ENCODE results near the gene SUPT7L.
A peak's percentile ranks its signal among the peaks of the same experiment; 100 is the strongest.

Gene SUPT7L

DNA sequence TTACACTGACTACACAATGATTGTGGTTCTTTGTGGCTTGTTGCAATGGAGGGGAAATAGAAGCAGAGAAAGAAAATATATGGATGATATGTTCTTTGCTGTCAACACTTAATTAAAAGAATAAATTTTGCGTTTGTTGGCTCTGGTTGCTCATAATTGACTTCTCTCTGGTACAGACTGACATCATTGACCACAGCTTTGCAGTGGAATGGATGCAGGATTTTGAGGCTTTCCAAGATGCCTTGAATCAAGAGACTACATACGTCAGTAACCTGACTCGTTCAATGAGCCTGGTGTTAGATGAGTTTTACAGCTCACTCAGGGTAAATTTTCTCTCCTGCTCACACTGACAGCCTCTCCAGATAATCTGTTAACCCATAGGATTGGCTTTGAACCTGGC is 24.7 kb downstream of the SUPT7L start:
- peak; percentile 48 for ATAC-seq
- TF ChIP-seq, protein P1, sequence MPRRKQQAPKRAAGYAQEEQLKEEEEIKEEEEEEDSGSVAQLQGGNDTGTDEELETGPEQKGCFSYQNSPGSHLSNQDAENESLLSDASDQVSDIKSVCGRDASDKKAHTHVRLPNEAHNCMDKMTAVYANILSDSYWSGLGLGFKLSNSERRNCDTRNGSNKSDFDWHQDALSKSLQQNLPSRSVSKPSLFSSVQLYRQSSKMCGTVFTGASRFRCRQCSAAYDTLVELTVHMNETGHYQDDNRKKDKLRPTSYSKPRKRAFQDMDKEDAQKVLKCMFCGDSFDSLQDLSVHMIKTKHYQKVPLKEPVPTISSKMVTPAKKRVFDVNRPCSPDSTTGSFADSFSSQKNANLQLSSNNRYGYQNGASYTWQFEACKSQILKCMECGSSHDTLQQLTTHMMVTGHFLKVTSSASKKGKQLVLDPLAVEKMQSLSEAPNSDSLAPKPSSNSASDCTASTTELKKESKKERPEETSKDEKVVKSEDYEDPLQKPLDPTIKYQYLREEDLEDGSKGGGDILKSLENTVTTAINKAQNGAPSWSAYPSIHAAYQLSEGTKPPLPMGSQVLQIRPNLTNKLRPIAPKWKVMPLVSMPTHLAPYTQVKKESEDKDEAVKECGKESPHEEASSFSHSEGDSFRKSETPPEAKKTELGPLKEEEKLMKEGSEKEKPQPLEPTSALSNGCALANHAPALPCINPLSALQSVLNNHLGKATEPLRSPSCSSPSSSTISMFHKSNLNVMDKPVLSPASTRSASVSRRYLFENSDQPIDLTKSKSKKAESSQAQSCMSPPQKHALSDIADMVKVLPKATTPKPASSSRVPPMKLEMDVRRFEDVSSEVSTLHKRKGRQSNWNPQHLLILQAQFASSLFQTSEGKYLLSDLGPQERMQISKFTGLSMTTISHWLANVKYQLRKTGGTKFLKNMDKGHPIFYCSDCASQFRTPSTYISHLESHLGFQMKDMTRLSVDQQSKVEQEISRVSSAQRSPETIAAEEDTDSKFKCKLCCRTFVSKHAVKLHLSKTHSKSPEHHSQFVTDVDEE (CRISPR knock-in tag; IDR thresholded peaks at IDR 0.05), result no peak
- no peak for TF ChIP-seq ZNF565 (CRISPR knock-in tag; conservative IDR thresholded peaks at IDR 0.05; ENCODE audit: low read depth)
- TF ChIP-seq, protein P2, sequence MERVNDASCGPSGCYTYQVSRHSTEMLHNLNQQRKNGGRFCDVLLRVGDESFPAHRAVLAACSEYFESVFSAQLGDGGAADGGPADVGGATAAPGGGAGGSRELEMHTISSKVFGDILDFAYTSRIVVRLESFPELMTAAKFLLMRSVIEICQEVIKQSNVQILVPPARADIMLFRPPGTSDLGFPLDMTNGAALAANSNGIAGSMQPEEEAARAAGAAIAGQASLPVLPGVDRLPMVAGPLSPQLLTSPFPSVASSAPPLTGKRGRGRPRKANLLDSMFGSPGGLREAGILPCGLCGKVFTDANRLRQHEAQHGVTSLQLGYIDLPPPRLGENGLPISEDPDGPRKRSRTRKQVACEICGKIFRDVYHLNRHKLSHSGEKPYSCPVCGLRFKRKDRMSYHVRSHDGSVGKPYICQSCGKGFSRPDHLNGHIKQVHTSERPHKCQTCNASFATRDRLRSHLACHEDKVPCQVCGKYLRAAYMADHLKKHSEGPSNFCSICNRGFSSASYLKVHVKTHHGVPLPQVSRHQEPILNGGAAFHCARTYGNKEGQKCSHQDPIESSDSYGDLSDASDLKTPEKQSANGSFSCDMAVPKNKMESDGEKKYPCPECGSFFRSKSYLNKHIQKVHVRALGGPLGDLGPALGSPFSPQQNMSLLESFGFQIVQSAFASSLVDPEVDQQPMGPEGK (CRISPR knock-in tag; IDR thresholded peaks at IDR 0.05; ENCODE audit: borderline replicate concordance), result no peak
- TF ChIP-seq TCF4 (CRISPR knock-in tag; IDR thresholded peaks at IDR 0.05; ENCODE audit: borderline replicate concordance), result no peak
- no peak for TF ChIP-seq CSDC2 (CRISPR knock-in tag; IDR thresholded peaks at IDR 0.05)

DNA sequence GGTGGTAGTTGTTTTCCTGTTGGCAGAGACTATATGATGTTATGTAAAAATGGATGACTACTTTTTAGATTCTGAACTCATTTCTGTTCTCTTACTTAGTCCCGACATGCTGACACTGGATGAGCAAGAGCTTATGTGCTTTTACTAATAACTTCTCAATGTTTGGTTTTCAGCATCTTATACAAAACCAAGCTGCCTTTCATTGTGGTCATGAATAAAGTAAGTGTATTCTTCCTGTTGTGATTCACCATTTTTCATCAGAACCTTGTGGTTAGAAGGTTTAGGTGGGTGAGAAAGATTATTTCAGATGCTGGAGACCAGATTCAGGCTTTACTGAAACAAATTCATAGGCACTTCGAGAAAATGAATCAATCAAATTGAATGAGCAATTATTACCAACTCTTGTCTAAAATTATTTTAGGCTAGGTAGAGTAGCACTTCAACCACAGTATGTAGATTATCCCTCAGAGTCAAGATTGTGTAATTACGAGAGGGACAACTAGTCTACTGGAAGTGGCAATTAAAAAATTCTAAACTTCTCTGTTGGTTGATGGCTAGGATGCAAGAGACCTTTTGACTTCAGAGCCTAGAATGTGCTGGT is 25.3 kb downstream of the SUPT7L start:
- TF ChIP-seq CSRNP3 (CRISPR knock-in tag; IDR thresholded peaks at IDR 0.05) (no peak), GLIS3 (CRISPR knock-in tag; IDR thresholded peaks at IDR 0.05) (no peak), ZFP3 (CRISPR knock-in tag; IDR thresholded peaks at IDR 0.05) (no peak), ZFP30 (CRISPR knock-in tag; IDR thresholded peaks at IDR 0.05) (no peak)
- peak; percentile 31; the same call in 2 of the 3 replicates for ATAC-seq

- ATAC-seq, result no peak
- TF ChIP-seq TCF4 (CRISPR knock-in tag; IDR thresholded peaks at IDR 0.05; ENCODE audit: borderline replicate concordance), result no peak
- TF ChIP-seq ZC3H10 (CRISPR knock-in tag; IDR thresholded peaks at IDR 0.05), result no peak
- TF ChIP-seq CSRNP3 (CRISPR knock-in tag; IDR thresholded peaks at IDR 0.05), result no peak
- TF ChIP-seq TOX (CRISPR knock-in tag; IDR thresholded peaks at IDR 0.05; ENCODE audit: borderline replicate concordance), result no peak
- TF ChIP-seq ARNTL (CRISPR knock-in tag; IDR thresholded peaks at IDR 0.05; ENCODE audit: borderline replicate concordance, low read depth), result no peak
- TF ChIP-seq, protein P2 (CRISPR knock-in tag; IDR thresholded peaks at IDR 0.05; ENCODE audit: borderline replicate concordance), result no peak
- TF ChIP-seq, protein P3, sequence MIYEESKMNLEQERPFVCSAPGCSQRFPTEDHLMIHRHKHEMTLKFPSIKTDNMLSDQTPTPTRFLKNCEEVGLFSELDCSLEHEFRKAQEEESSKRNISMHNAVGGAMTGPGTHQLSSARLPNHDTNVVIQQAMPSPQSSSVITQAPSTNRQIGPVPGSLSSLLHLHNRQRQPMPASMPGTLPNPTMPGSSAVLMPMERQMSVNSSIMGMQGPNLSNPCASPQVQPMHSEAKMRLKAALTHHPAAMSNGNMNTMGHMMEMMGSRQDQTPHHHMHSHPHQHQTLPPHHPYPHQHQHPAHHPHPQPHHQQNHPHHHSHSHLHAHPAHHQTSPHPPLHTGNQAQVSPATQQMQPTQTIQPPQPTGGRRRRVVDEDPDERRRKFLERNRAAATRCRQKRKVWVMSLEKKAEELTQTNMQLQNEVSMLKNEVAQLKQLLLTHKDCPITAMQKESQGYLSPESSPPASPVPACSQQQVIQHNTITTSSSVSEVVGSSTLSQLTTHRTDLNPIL (CRISPR knock-in tag; IDR thresholded peaks at IDR 0.05; ENCODE audit: low read depth), result no peak
These were observed 26.6 kb downstream of the SUPT7L start for GRCh38 chr2:27636766-27637165.

- ATAC-seq, result no peak
- TF ChIP-seq RARB (CRISPR knock-in tag; IDR thresholded peaks at IDR 0.05), result no peak
- TF ChIP-seq ZNF70 (CRISPR knock-in tag; IDR thresholded peaks at IDR 0.05), result no peak
- TF ChIP-seq PPARA (CRISPR knock-in tag; IDR thresholded peaks at IDR 0.05; ENCODE audit: borderline replicate concordance), result no peak
- TF ChIP-seq, protein P2 (CRISPR knock-in tag; IDR thresholded peaks at IDR 0.05; ENCODE audit: borderline replicate concordance), result no peak
- TF ChIP-seq, protein P4, sequence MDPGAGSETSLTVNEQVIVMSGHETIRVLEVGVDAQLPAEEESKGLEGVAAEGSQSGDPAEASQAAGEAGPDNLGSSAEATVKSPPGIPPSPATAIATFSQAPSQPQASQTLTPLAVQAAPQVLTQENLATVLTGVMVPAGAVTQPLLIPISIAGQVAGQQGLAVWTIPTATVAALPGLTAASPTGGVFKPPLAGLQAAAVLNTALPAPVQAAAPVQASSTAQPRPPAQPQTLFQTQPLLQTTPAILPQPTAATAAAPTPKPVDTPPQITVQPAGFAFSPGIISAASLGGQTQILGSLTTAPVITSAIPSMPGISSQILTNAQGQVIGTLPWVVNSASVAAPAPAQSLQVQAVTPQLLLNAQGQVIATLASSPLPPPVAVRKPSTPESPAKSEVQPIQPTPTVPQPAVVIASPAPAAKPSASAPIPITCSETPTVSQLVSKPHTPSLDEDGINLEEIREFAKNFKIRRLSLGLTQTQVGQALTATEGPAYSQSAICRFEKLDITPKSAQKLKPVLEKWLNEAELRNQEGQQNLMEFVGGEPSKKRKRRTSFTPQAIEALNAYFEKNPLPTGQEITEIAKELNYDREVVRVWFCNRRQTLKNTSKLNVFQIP (CRISPR knock-in tag; IDR thresholded peaks at IDR 0.05; ENCODE audit: borderline replicate concordance, low read depth), result no peak
- no peak for TF ChIP-seq GLIS3 (CRISPR knock-in tag; IDR thresholded peaks at IDR 0.05)
- no peak for TF ChIP-seq ZFP30 (CRISPR knock-in tag; IDR thresholded peaks at IDR 0.05)
- TF ChIP-seq TCF4 (CRISPR knock-in tag; IDR thresholded peaks at IDR 0.05; ENCODE audit: borderline replicate concordance), result no peak
- no peak for TF ChIP-seq ZNF565 (CRISPR knock-in tag; conservative IDR thresholded peaks at IDR 0.05; ENCODE audit: low read depth)
- no peak for TF ChIP-seq ZNF8 (CRISPR knock-in tag; IDR thresholded peaks at IDR 0.05)
These were observed 29.1 kb downstream of the SUPT7L start for GRCh38 chr2:27634291-27634690.

Data from SK-N-SH treated with all-trans-retinoic acid at 6 μM for 48 hours (cell line).